WERI-Rb-1 (cell line): Measurements from ENCODE around the gene ZBTB7C.

ENCODE experiments used
- DNase-seq: peaks from one replicate; pipeline ENCODE4 v3.0.0-alpha.2; 2020
- H3K27ac ChIP-seq: fragments of 250-450 bp; sonication (Bioruptor Pico); 2 replicates; pipeline ENCODE4 v1.5.1; 2020; ENCODE audit warnings: mild to moderate bottlenecking, moderate library complexity
- H3K27me3 ChIP-seq: fragments of 250-450 bp; sonication (Bioruptor Pico); 2 replicates; pipeline ENCODE4 v1.5.1; 2021; ENCODE audit warnings: mild to moderate bottlenecking, low read depth, moderate library complexity; ENCODE audit not compliant: insufficient read depth, severe bottlenecking
- H3K36me3 ChIP-seq: fragments of 250-450 bp; sonication (Bioruptor Pico); 2 replicates; pipeline ENCODE4 v1.5.1; 2020; ENCODE audit warnings: mild to moderate bottlenecking, moderate library complexity
- H3K4me3 ChIP-seq: 2 replicates; pipeline ENCODE4 v1.5.1; 2011; ENCODE audit warnings: low read depth, mild to moderate bottlenecking, control low read depth, low read length
- H3K9me3 ChIP-seq: fragments of 250-450 bp; sonication (Bioruptor Pico); 2 replicates; pipeline ENCODE4 v1.5.1; 2021; ENCODE audit warnings: mild to moderate bottlenecking, moderate library complexity; ENCODE audit not compliant: severe bottlenecking
- TF ChIP-seq, protein P1 (sequence below): IDR thresholded peaks from 2 replicates; pipeline ENCODE4 v1.5.1; 2011; ENCODE audit warnings: low read depth, mild to moderate bottlenecking, control low read depth, inconsistent platforms, low read length

The ZBTB7C gene

DNA sequence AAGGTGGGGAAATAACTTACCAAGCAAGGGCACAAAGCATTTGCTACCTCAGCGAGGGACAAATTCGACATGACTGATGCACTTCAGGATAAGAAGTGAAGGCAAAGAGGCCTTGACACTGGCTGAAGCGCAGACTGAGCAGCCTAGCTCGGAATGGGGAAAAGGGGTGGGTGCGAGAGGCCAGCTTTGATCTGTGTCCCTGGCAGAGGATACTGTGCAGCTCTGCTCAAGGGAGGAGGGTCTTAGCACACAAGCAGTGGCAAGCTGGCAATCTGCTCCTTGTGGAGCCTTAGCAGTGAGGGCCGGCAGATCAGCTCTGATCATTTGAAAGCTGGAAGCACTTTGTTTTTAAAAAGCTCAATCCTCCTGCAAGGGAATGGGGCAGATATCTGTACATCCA is 222.3 kb downstream of the ZBTB7C start:
- Histone ChIP-seq H3K36me3 (no peaks in the 10 kb centered on the region), H3K4me3 (no peak overlapping the region), H3K9me3 (no peaks in the 10 kb centered on the region), H3K27me3 (no peaks in the 10 kb centered on the region), H3K27ac (no peak overlapping the region)
- TF ChIP-seq, protein P1, sequence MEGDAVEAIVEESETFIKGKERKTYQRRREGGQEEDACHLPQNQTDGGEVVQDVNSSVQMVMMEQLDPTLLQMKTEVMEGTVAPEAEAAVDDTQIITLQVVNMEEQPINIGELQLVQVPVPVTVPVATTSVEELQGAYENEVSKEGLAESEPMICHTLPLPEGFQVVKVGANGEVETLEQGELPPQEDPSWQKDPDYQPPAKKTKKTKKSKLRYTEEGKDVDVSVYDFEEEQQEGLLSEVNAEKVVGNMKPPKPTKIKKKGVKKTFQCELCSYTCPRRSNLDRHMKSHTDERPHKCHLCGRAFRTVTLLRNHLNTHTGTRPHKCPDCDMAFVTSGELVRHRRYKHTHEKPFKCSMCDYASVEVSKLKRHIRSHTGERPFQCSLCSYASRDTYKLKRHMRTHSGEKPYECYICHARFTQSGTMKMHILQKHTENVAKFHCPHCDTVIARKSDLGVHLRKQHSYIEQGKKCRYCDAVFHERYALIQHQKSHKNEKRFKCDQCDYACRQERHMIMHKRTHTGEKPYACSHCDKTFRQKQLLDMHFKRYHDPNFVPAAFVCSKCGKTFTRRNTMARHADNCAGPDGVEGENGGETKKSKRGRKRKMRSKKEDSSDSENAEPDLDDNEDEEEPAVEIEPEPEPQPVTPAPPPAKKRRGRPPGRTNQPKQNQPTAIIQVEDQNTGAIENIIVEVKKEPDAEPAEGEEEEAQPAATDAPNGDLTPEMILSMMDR: no peak
- DNase-seq: peak; percentile 60

DNA sequence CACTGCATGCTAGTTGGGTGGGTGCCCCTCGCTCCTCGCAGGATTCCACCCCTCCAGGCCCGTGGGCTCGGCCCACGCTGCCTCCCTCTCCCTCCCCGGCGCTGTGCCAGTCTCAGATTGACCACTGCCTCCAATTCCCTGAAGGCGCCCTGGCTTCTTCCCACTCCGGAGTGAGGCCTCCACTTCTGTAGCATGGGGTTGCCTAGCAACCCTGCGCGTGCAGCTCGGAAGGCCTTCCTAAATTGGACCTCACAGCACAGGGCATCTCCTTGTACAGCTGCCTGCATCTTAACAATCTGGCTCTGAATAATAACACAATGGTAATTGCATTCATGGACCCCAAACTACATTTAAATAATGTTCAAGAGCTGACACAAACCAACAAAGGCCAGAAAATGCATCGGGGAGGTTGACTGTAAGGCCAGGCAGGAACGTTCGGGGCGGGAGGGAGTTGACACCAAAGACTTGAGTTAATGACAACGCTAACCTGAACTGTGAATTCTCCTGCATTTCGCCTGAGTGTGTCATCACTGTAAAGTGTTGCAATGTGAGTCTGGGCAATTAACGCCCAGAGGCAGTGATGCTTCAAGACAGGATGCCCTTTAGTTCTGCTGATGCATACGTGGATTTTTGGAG is 222.9 kb downstream of the ZBTB7C start:
- TF ChIP-seq, protein P1: no peak
- H3K36me3 ChIP-seq: no peaks in the 10 kb centered on the region
- H3K4me3 ChIP-seq: no peak overlapping the region
- DNase-seq: no peak
- no peaks in the 10 kb centered on the region for H3K9me3 ChIP-seq
- H3K27me3 ChIP-seq: no peaks in the 10 kb centered on the region
- H3K27ac ChIP-seq: no peak overlapping the region

DNA sequence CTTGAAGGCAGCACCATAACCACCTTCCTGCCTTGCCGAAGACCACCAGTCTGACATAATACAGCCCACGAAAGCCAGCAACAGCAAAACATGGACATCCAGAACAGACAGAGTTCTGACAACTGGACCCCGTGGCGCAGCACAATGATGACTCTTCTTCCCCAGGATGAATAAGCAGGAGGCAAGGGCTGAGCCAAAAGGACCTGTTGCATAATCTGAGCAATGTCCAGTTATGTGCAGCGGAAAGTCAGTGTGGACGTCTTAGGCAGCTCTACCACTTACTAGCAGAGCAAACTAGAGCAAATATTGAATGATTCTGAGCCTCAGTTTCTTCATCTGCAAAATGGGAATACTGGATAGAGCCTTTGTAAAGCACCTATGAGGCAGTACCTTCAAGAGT is 225.1 kb downstream of the ZBTB7C start:
- Histone ChIP-seq H3K27ac (no peak overlapping the region), H3K4me3 (no peak overlapping the region), H3K36me3 (no peaks in the 10 kb centered on the region), H3K27me3 (no peaks in the 10 kb centered on the region), H3K9me3 (no peaks in the 10 kb centered on the region)
- TF ChIP-seq, protein P1: no peak
- no peak for DNase-seq

DNA sequence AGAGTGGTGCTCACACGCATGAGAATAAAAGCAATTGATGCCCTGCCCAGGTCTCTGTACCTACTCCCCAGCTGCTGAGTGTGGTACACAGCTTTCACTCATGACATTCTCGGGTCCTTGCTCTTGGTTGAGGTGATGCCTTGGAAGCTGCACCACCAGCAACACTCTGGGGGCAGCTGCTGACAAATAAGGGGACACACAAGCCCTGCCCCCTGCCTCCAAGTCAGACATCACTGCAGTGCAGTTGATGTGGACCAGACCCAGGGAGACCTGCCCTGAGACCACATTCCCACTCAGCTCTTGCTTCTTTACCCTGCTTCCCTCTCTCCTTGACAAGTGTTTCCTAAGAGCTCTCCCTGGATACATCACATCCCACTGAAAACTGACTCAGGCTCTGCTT is 225.6 kb downstream of the ZBTB7C start:
- H3K9me3 ChIP-seq: no peaks in the 10 kb centered on the region
- no peaks in the 10 kb centered on the region for H3K27me3 ChIP-seq
- no peak for DNase-seq
- H3K4me3 ChIP-seq: no peak overlapping the region
- TF ChIP-seq, protein P1: no peak
- no peak overlapping the region for H3K27ac ChIP-seq
- H3K36me3 ChIP-seq: no peaks in the 10 kb centered on the region

DNA sequence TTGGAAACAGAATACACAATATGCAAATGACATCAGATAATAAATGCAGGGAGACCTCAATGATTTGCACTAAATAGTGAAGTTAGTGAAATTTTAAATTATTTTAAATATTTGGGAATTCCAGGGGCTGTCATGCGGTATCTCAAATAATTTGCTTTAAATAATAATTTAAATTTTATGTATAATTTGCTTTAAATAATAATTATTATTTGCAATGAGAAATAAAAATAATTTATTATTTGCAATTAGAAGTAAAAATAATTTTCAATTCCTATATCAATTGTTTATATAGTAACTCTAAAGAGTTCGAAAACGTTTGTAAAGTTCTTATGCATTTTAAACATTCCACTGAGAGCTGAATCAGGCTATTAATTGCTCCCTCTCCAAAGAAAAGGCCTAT is 226.4 kb downstream of the ZBTB7C start:
- H3K4me3 ChIP-seq: no peak overlapping the region
- no peaks in the 10 kb centered on the region for H3K27me3 ChIP-seq

DNA sequence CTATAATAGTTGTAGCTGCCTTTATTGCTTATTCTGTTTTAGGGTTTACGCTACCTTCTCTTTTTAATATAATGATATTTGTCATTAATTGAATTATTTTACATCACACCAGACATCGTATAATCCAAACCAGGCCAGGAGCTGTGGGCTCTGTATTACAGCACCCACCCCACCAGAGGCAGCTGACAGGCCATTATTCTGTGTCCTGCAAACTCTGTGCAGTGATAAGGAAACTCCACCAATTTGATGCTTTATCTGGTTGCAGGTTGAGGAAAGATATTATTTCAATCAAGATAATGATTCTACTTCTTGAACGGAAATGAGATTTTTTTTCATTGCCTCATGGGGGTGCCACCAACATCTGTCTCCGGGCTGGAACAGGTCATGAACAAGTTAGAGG is 227.3 kb downstream of the ZBTB7C start:
- no peaks in the 10 kb centered on the region for H3K27me3 ChIP-seq
- no peak for DNase-seq
- H3K36me3 ChIP-seq: no peaks in the 10 kb centered on the region
- H3K27ac ChIP-seq: no peak overlapping the region
- H3K4me3 ChIP-seq: no peak overlapping the region
- TF ChIP-seq, protein P1: no peak
- H3K9me3 ChIP-seq: no peaks in the 10 kb centered on the region

More for the DNA sequence above, 226.4 kb downstream of the ZBTB7C start:
- Histone ChIP-seq H3K27ac (no peak overlapping the region), H3K9me3 (no peaks in the 10 kb centered on the region), H3K36me3 (no peaks in the 10 kb centered on the region)
- no peak for DNase-seq
- TF ChIP-seq, protein P1: no peak
